Measurements from ENCODE around the gene TPO. TPM values are rescaled to one million over a fixed set of nuclear protein-coding genes. Genes with fewer than 3 reads are reported as not detected.

TPO gene
- total RNA-seq, 1 experiment from 2014 or later: not detected

DNA sequence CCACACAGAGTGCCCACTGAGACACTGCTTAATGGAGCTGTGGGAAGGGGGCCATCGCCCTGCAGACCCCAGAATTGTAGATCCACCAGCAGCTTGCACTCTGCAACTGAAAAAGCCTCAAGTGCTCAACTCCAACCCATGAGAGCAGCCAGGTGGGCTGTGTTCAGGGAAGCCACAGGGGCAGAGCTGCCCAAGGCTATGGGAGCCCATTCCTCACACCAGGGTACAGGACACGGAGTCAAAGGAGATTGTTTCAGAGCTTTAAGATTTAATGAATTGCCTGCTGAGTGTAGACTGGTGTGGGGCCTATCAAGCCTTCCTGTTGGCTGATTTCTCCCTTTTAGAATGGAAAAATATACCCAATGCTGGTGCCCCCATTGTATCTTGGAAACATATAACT, 17.2 kb downstream of the TPO start (continued):
- TF ChIP-seq, protein P1, sequence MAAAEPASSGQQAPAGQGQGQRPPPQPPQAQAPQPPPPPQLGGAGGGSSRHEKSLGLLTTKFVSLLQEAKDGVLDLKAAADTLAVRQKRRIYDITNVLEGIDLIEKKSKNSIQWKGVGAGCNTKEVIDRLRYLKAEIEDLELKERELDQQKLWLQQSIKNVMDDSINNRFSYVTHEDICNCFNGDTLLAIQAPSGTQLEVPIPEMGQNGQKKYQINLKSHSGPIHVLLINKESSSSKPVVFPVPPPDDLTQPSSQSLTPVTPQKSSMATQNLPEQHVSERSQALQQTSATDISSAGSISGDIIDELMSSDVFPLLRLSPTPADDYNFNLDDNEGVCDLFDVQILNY (CRISPR knock-in tag; IDR thresholded peaks at IDR 0.05): no peak
- no peak for TF ChIP-seq ETV6 (CRISPR knock-in tag; IDR thresholded peaks at IDR 0.05)
- TF ChIP-seq ZNF317 (CRISPR knock-in tag; IDR thresholded peaks at IDR 0.05; ENCODE audit: borderline replicate concordance, low read depth): no peak
- no peak for TF ChIP-seq GABPB1 (CRISPR knock-in tag; IDR thresholded peaks at IDR 0.05)
- no peak for TF ChIP-seq MYBL2 (CRISPR knock-in tag; IDR thresholded peaks at IDR 0.05)
- no peak for TF ChIP-seq ZNF416 (CRISPR knock-in tag; IDR thresholded peaks at IDR 0.05)
- TF ChIP-seq, protein P2, sequence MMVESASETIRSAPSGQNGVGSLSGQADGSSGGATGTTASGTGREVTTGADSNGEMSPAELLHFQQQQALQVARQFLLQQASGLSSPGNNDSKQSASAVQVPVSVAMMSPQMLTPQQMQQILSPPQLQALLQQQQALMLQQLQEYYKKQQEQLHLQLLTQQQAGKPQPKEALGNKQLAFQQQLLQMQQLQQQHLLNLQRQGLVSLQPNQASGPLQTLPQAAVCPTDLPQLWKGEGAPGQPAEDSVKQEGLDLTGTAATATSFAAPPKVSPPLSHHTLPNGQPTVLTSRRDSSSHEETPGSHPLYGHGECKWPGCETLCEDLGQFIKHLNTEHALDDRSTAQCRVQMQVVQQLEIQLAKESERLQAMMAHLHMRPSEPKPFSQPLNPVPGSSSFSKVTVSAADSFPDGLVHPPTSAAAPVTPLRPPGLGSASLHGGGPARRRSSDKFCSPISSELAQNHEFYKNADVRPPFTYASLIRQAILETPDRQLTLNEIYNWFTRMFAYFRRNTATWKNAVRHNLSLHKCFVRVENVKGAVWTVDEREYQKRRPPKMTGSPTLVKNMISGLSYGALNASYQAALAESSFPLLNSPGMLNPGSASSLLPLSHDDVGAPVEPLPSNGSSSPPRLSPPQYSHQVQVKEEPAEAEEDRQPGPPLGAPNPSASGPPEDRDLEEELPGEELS (CRISPR knock-in tag; IDR thresholded peaks at IDR 0.05): no peak
- TF ChIP-seq ZNF219 (CRISPR knock-in tag; IDR thresholded peaks at IDR 0.05; ENCODE audit: borderline replicate concordance): no peak
- no peak for TF ChIP-seq ZNF121 (CRISPR knock-in tag; IDR thresholded peaks at IDR 0.05)
- no peak for TF ChIP-seq RORB (CRISPR knock-in tag; IDR thresholded peaks at IDR 0.05)

DNA sequence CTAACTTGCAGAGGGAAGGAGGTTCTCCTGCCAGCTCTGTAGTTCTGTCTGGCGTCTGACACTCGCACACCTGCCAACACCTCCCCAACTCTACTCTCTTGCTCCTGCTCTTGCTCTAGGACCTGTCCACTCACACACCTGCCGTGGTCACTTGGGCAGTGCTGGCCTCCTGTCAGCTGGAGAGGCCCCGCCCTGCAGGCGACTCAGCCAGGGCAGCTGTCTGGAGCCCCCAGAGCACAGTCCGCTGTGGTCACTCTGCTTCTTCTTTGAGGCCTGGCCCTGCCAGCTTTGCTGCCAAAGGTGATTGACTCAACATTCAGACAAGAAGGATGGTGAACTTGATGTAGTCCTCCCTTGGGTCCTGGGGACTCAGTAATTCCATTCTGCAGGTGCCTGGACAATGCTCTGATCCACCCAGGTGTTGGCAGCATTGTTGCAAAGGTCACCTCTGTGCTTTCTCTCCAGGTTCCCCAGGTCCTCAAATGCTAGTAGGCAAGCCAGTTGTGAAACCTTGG, 18.7 kb downstream of the TPO start:
- Mint-ChIP-seq H3K4me1 (peaks cover 21% of the 10 kb centered on the region), H3K27ac (no peak overlapping the region), H3K27me3 (ENCODE audit: low read depth) (peaks cover 7% of the 10 kb centered on the region; the same call in 1 of the 2 replicates), H3K4me3 (no peak overlapping the region), H3K36me3 (0 out of 2 replicates have a peak, but pooled peaks cover 4% of the 10 kb centered on the region), H3K9me3 (peaks cover 29% of the 10 kb centered on the region)
- ChIA-PET CTCF (no interaction called here), POLR2A (no interaction called here)
- DNase-seq (ENCODE audit: low spot score) (no peak), ATAC-seq (no peak)
- TF ChIP-seq, protein P3, sequence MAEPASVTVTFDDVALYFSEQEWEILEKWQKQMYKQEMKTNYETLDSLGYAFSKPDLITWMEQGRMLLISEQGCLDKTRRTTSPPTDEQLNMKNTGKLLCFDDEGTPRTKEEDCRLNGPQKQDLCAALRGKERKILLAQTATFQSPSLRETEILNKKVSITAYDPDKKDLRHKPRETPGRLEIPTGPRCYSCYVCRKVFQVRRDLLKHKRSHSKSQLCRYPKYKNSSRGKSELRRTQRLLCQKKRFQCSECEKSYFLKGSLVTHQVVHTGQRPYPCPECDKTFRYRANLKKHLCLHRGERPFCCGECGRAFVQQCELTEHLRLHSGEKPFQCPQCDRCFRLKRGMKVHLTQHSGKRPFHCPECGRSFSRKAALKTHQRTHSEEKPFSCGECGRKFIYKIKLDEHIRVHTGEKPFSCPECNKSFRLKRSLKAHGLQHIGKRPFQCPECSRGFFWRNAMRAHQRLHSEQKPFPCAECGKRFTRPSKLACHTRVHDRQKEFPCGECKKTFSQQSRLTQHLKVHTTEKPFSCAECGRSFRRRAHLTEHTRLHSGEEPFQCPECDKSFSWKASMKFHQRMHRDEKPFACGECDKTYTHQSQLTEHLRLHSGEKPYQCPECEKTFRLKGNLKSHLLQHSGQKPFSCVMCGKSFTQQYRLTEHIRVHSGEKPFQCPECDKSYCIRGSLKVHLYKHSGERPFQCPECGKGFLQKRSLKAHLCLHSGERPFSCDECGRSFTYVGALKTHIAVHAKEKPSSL (CRISPR knock-in tag; conservative IDR thresholded peaks at IDR 0.05): no peak
- TF ChIP-seq RELA (CRISPR knock-in tag; IDR thresholded peaks at IDR 0.05; ENCODE audit: borderline replicate concordance): no peak
- no peak for TF ChIP-seq SMAD3 (CRISPR knock-in tag; IDR thresholded peaks at IDR 0.05; ENCODE audit: borderline replicate concordance)
- TF ChIP-seq, protein P4, sequence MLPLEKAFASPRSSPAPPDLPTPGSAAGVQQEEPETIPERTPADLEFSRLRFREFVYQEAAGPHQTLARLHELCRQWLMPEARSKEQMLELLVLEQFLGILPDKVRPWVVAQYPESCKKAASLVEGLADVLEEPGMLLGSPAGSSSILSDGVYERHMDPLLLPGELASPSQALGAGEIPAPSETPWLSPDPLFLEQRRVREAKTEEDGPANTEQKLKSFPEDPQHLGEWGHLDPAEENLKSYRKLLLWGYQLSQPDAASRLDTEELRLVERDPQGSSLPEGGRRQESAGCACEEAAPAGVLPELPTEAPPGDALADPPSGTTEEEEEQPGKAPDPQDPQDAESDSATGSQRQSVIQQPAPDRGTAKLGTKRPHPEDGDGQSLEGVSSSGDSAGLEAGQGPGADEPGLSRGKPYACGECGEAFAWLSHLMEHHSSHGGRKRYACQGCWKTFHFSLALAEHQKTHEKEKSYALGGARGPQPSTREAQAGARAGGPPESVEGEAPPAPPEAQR (CRISPR knock-in tag; IDR thresholded peaks at IDR 0.05): no peak
- no peak for TF ChIP-seq PRRX2 (CRISPR knock-in tag; IDR thresholded peaks at IDR 0.05)
- no peak for TF ChIP-seq NFYB (CRISPR knock-in tag; conservative IDR thresholded peaks at IDR 0.05; ENCODE audit: low read depth)
- TF ChIP-seq TCF7 (CRISPR knock-in tag; IDR thresholded peaks at IDR 0.05; ENCODE audit: low read depth): no peak
- TF ChIP-seq ETV6 (CRISPR knock-in tag; IDR thresholded peaks at IDR 0.05): no peak
- no peak for TF ChIP-seq RORB (CRISPR knock-in tag; IDR thresholded peaks at IDR 0.05)
- no peak for TF ChIP-seq CREM (CRISPR knock-in tag; IDR thresholded peaks at IDR 0.05)
- no peak for TF ChIP-seq OVOL2 (CRISPR knock-in tag; IDR thresholded peaks at IDR 0.05; ENCODE audit: borderline replicate concordance)
- no peak for TF ChIP-seq NFATC4 (CRISPR knock-in tag; IDR thresholded peaks at IDR 0.05)
- TF ChIP-seq, protein P5, sequence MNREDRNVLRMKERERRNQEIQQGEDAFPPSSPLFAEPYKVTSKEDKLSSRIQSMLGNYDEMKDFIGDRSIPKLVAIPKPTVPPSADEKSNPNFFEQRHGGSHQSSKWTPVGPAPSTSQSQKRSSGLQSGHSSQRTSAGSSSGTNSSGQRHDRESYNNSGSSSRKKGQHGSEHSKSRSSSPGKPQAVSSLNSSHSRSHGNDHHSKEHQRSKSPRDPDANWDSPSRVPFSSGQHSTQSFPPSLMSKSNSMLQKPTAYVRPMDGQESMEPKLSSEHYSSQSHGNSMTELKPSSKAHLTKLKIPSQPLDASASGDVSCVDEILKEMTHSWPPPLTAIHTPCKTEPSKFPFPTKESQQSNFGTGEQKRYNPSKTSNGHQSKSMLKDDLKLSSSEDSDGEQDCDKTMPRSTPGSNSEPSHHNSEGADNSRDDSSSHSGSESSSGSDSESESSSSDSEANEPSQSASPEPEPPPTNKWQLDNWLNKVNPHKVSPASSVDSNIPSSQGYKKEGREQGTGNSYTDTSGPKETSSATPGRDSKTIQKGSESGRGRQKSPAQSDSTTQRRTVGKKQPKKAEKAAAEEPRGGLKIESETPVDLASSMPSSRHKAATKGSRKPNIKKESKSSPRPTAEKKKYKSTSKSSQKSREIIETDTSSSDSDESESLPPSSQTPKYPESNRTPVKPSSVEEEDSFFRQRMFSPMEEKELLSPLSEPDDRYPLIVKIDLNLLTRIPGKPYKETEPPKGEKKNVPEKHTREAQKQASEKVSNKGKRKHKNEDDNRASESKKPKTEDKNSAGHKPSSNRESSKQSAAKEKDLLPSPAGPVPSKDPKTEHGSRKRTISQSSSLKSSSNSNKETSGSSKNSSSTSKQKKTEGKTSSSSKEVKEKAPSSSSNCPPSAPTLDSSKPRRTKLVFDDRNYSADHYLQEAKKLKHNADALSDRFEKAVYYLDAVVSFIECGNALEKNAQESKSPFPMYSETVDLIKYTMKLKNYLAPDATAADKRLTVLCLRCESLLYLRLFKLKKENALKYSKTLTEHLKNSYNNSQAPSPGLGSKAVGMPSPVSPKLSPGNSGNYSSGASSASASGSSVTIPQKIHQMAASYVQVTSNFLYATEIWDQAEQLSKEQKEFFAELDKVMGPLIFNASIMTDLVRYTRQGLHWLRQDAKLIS (CRISPR knock-in tag; IDR thresholded peaks at IDR 0.05; ENCODE audit: borderline replicate concordance): no peak
- TF ChIP-seq, protein P1 (CRISPR knock-in tag; IDR thresholded peaks at IDR 0.05): no peak
